ENCODE measurements around the gene MRPS2.

GRCh38 chr9:135485385-135485784, 15.1 kb upstream of the MRPS2 start:
- TF ChIP-seq, protein P1, sequence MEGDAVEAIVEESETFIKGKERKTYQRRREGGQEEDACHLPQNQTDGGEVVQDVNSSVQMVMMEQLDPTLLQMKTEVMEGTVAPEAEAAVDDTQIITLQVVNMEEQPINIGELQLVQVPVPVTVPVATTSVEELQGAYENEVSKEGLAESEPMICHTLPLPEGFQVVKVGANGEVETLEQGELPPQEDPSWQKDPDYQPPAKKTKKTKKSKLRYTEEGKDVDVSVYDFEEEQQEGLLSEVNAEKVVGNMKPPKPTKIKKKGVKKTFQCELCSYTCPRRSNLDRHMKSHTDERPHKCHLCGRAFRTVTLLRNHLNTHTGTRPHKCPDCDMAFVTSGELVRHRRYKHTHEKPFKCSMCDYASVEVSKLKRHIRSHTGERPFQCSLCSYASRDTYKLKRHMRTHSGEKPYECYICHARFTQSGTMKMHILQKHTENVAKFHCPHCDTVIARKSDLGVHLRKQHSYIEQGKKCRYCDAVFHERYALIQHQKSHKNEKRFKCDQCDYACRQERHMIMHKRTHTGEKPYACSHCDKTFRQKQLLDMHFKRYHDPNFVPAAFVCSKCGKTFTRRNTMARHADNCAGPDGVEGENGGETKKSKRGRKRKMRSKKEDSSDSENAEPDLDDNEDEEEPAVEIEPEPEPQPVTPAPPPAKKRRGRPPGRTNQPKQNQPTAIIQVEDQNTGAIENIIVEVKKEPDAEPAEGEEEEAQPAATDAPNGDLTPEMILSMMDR (IDR thresholded peaks at IDR 0.05), result no peak
- TF ChIP-seq POLR2A (IDR thresholded peaks at IDR 0.05), result no peak
